AG09319 (cell line): ENCODE measurements around the gene NFATC4.
"Not testable (repeated sequence)": the region's sequence is repeated elsewhere in the genome, so short reads cannot be mapped to it uniquely, and the experiment has no call there.

Experiments
- DNase-seq: peaks from one replicate; pipeline ENCODE4 v3.0.0-alpha.2; 2010; ENCODE audit warnings: low read depth; ENCODE audit errors: extremely low read depth
- CTCF ChIP-seq: IDR thresholded peaks from 2 replicates; pipeline ENCODE4 v1.5.1; 2011; ENCODE audit warnings: low read depth, mild to moderate bottlenecking, inconsistent platforms, low read length, moderate library complexity

NFATC4 gene

GRCh38 chr14:24369463-24369862, 1.5 kb downstream of the NFATC4 start:
- no peak for TF ChIP-seq CTCF

GRCh38 chr14:24369907-24370687, 2.1 kb downstream of the NFATC4 start:
- no peak for DNase-seq
- TF ChIP-seq CTCF: no peak

More at GRCh38 chr14:24369463-24369862, 1.5 kb downstream of the NFATC4 start:
- DNase-seq: no peak

- TF ChIP-seq CTCF: no peak
- DNase-seq: no peak
Measured at GRCh38 chr14:24370748-24371147, 2.8 kb downstream of the NFATC4 start.

- DNase-seq: not testable (repeated sequence)
Measured at GRCh38 chr14:24371605-24372004, 3.6 kb downstream of the NFATC4 start.

GRCh38 chr14:24372701-24373416, 4.9 kb downstream of the NFATC4 start:
- TF ChIP-seq CTCF: no peak
- DNase-seq: no peak

GRCh38 chr14:24376448-24377070, 8.6 kb downstream of the NFATC4 start:
- no peak for TF ChIP-seq CTCF
- no peak for DNase-seq

GRCh38 chr14:24377126-24377525, 9.1 kb downstream of the NFATC4 start:
- no peak for TF ChIP-seq CTCF
- no peak for DNase-seq
